Effector memory CD4-positive, alpha-beta T cell (primary cell): ENCODE results near the gene NOM1.

Experiments
- DNase-seq, 3 donors: peaks; one replicate each; pipeline ENCODE4 v3.0.0-alpha.2; 2020
- H3K27ac ChIP-seq: 2 replicates; pipeline ENCODE4 v1.7.0; 2013; ENCODE audit warnings: mild to moderate bottlenecking, low read length, moderate library complexity; ENCODE audit not compliant: insufficient read depth, poor library complexity, severe bottlenecking
- H3K27me3 ChIP-seq: replicated peaks from 2 replicates; pipeline ENCODE4 v1.7.0; 2013; ENCODE audit warnings: mild to moderate bottlenecking, low read length; ENCODE audit not compliant: insufficient read depth, control insufficient read depth, poor library complexity, severe bottlenecking
- H3K36me3 ChIP-seq: 2 replicates; pipeline ENCODE4 v1.7.0; 2013; ENCODE audit warnings: mild to moderate bottlenecking, low read length, moderate library complexity; ENCODE audit not compliant: control insufficient read depth, insufficient read depth
- H3K4me1 ChIP-seq: 2 replicates; pipeline ENCODE4 v1.7.0; 2013; ENCODE audit warnings: low read length, mild to moderate bottlenecking; ENCODE audit not compliant: control insufficient read depth, insufficient read depth, poor library complexity, severe bottlenecking
- H3K4me3 ChIP-seq: 2 replicates; pipeline ENCODE4 v1.7.0; 2013; ENCODE audit warnings: low read length, low read depth, mild to moderate bottlenecking; ENCODE audit not compliant: insufficient read depth, poor library complexity, severe bottlenecking
- H3K9me3 ChIP-seq: 2 replicates; pipeline ENCODE4 v1.7.0; 2013; ENCODE audit warnings: mild to moderate bottlenecking, low read length, moderate library complexity; ENCODE audit not compliant: control insufficient read depth

NOM1 gene

DNA sequence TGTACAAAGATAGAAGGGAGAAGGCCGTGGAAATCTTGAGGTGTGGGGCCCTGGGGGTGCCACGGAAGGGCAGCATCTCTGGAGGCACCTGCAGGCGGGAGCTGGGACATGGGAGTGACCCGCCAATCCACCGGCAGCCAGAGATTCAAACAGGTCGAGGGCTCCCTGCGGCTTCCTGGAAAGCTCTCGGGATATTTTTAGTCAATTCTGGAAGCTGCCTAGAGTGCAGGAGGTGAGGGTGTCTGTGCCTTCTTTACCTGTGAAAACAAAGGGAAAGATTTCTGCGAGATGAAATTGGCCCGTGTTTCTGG lies 44.4 kb downstream of the NOM1 start:
- Histone ChIP-seq H3K4me3 (no peak overlapping the region), H3K9me3 (no peaks in the 10 kb centered on the region), H3K36me3 (no peaks in the 10 kb centered on the region), H3K27me3 (peaks cover 4% of the 10 kb centered on the region), H3K27ac (no peak overlapping the region), H3K4me1 (no peaks in the 10 kb centered on the region)
- DNase-seq: no peak

DNA sequence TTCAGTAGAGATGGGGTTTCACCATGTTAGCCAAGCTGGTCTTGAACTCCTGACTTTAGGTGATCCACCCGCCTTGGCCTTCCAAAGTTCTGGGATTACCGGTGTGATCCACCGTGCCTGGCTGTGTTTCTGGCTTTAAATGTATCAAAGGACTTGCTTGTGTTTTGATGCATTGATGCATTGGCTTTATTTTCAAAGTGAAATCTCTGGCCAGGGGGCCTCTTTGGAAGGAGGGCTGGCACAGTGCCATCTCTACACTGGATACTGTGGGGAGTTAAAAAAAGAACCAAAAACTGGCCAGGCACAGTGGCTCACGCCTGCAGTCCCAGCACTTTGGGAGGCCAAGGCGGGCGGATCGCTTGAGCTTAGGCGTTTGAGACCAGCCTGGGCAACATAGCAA lies 44.9 kb downstream of the NOM1 start:
- no peaks in the 10 kb centered on the region for H3K9me3 ChIP-seq
- no peak for DNase-seq
- no peaks in the 10 kb centered on the region for H3K36me3 ChIP-seq
- H3K4me3 ChIP-seq: no peak overlapping the region
- peaks cover 10% of the 10 kb centered on the region for H3K27me3 ChIP-seq
- peaks cover 5% of the 10 kb centered on the region for H3K4me1 ChIP-seq
- H3K27ac ChIP-seq: no peak overlapping the region

DNA sequence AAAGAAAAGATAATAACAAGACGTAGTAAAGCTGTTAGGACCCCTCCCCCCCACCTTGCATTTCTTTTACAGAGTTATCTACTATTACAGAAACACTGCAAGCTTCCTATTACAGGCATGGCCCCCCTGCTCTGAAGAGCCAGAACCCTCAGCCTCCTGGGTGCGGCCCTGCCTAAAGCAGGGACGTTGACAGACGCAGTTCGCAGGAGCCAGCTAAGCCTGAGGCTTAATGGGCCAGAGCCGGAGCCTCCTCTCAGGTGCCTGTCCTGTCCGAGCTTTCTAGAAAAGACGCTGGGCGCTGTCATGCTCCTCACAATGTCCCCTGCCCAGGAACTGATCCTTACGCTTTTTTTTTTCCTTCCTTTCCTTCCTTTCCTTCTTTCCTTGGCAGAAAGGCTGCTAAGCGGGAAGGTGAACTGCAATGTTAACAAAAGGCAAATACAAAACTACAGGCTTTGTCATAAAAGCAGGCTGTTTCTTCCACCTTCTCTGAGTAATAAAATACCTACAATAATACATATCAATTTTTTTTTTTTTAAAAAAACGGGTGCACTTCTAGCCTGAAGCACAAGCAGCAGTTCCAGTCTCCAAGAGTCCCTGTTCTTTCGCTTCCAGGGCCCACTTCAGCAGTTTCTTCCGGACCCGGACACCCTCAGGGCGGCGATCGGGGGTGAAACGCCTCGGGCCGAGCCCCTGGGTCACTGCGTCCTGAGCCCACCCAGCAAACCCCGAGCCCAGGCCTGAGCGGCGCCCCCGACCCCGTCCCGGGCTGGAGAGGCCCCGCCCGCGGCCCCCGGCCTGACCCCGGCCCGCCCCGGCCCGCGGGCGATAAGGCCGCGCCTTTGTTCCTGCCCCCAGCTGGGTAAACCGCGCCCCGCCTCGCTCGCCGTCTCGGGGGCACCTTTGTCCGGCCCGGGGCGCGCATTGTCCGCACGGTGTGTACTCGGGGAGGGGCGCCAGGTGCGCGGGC lies 49.8 kb downstream of the NOM1 start:
- no peak overlapping the region for H3K27ac ChIP-seq
- no peak for DNase-seq
- peak overlapping the region; percentile 49 for H3K4me3 ChIP-seq
- H3K9me3 ChIP-seq: no peaks in the 10 kb centered on the region
- peaks cover 49% of the 10 kb centered on the region for H3K27me3 ChIP-seq
- H3K4me1 ChIP-seq: peaks cover 10% of the 10 kb centered on the region
- H3K36me3 ChIP-seq: no peaks in the 10 kb centered on the region

DNA sequence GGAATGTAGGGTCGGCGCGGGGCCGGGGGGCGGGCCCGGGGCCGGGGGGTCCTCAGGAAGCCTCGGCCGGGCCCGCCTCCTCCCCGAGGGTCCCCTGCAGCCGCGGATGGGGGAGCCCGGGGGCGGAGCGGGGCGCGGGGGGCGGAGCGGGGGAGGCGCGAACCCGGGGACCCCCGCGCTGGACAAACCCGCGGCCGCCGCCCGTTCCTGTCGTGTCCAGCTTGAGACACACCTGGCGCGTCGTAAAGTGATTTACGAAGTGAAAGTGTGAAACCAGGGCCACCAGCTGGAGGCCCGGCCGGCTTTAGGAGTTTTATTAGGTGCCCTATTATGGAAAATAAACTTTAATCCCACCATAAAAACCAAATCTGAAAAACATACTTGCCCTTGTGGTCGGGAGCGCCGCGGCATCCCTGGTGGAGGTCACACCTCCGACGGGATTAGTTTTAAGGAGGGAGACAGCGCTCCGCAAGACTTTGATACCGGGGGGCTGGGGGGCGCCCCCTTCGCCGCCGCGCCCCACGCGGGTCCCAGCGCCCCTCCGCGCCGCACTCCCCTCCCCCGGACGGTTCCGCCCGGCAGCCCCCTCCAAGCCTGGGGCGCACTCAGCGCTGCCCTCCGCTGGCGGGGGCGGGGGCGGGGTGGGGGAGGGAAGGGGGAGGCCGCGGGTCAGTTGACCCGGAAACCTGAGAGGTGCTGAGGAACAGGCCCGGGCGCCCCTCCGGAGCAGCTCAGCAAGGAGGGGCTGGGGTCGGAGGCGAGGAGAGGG lies 50.6 kb downstream of the NOM1 start:
- no peak for DNase-seq
- peak overlapping the region; percentile 49 for H3K4me3 ChIP-seq

DNA sequence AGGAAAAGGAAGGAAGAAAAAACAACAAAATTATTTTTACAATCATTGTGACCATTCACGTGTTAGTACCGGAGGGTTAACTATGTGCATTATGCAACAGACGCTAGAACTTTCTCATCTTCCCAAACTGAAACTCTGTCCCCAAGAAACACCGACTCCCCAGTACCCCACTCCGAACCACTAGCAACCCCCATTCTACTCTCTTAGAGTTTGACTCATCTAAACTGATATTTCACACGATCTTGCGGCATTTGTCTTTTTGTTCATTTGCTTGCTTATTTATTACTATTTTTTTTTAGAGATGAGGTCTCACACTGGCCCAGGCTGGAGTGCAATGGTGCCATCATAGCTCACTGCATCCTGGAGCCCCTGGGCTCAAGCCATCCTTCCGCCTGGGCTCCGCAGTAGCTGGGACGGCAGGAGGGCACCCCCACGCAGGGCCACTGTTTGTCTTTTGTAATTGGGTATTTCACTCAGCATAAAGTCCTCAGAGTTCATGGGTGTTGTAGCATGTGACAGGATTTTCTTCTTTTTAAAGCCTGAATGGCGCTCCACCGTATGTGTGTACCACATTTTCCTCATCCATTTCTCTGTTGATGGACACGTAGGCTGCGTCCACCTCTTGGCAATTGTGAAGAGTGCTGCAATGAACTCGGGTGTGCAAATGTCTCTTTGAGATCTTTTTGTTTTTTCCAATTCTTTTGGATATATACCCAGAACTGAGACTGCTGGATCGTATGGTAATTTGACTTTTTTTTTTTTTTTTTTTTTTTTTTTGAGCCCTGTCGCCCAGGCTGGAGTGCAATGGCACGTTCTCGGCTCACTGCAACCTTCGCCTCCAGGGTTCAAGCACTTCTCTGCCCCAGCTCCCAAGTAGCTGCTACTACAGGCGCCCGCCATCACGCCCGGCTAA lies 51.5 kb downstream of the NOM1 start:
- DNase-seq: no peak
- Histone ChIP-seq H3K27me3 (peaks cover 56% of the 10 kb centered on the region), H3K9me3 (no peaks in the 10 kb centered on the region), H3K4me3 (no peak overlapping the region), H3K27ac (no peak overlapping the region), H3K36me3 (no peaks in the 10 kb centered on the region), H3K4me1 (peaks cover 20% of the 10 kb centered on the region)

More for the DNA sequence above, 50.6 kb downstream of the NOM1 start:
- no peaks in the 10 kb centered on the region for H3K36me3 ChIP-seq
- peaks cover 16% of the 10 kb centered on the region for H3K4me1 ChIP-seq
- no peaks in the 10 kb centered on the region for H3K9me3 ChIP-seq
- peaks cover 56% of the 10 kb centered on the region for H3K27me3 ChIP-seq
- no peak overlapping the region for H3K27ac ChIP-seq

DNA sequence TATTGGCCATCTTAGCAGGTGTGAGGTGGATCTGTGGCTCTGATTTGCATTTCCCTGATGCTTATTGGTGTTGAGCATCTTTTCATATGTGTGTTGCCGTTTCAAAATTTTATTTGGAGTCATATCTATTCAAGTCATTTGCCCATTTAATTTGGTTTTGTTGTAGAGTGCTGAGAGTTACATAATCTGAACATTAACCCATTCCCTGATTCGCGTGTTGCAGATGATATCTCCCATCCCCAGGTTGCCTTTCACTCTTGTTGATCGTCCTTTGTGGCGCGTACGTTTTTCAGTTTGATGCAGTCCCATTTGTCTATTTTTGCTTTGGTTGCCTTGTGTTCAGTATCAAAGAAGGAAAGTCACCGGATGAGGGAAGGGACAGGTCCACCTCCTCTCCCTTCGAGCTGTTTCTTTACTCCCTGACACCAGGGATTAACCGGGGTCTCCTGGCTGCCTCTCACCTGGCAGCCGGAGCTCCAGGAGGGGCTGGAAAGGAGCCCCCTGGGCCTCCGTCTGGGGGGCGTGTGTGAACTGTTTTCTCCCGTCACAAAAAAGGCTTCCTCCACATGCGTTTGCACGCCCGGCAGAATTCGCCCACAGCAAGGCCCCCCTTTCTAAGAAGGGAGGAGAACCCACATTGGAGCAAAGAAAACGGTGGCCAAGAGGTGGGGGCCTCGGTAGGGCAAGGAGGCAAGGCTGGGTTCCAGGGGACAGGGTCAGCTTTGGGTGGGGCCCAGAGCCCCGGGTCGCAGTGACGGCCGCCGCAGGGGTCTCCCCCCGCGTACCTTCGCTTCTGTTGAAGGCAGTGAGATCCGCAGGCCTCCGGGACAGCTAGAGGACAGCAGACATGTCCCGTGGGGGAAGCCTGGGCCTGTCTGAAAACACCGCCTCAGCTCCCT lies 52.7 kb downstream of the NOM1 start:
- Histone ChIP-seq H3K36me3 (no peaks in the 10 kb centered on the region), H3K4me3 (no peak overlapping the region), H3K27me3 (peaks cover 56% of the 10 kb centered on the region), H3K4me1 (peaks cover 20% of the 10 kb centered on the region), H3K27ac (no peak overlapping the region), H3K9me3 (no peaks in the 10 kb centered on the region)
- no peak for DNase-seq

DNA sequence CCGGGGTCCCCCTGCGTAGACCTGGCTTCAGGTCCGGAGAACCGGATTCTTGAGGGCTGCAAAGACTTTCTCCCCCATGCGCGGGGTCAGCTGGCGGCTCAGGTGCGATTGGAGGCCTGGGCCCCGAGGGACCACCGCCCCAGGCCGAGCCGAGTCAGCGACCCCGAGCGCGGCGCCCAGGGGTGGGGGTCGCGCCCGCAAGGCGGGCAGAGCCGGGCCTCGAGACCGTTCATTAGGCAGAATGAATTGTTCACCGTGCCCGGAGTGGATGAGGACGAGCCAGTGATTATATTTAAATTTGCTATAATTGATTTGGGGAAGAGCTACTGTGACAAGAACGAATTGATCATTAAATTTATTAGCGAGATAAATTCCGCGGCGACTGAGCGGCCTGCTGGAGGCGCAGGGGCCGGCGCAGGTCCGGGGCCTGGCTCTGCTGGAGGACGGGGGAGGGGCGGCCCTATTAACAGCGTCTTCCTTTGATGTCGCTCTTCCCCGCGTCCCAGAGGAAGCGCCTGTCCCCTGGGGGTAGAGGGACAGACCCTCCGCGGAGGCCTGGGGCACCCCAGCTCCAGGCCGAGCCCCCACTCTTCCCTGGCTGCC lies 53.4 kb downstream of the NOM1 start:
- H3K27me3 ChIP-seq: peaks cover 57% of the 10 kb centered on the region
- no peak overlapping the region for H3K27ac ChIP-seq
- H3K36me3 ChIP-seq: no peaks in the 10 kb centered on the region
- no peak for DNase-seq
- no peak overlapping the region for H3K4me3 ChIP-seq
- no peaks in the 10 kb centered on the region for H3K9me3 ChIP-seq
- peaks cover 20% of the 10 kb centered on the region for H3K4me1 ChIP-seq

DNA sequence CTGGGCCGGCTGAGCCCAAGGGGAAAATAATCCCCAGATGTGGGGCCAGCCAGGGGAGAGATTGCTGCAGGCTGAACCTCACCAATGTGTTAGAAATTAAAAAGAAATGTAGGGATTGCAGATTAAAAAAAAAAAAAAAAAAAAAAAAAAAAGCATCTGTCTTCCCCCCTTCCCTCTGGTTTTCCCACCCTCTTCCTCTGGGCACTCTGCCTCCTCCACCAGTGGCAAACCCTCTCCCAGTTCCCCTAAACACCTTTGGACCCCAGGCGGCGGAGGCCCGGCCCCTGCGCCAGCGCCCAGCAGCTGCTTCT lies 53.9 kb downstream of the NOM1 start:
- no peak for DNase-seq
- Histone ChIP-seq H3K4me1 (peaks cover 20% of the 10 kb centered on the region), H3K4me3 (no peak overlapping the region), H3K9me3 (no peaks in the 10 kb centered on the region), H3K36me3 (no peaks in the 10 kb centered on the region), H3K27me3 (peaks cover 62% of the 10 kb centered on the region), H3K27ac (no peak overlapping the region)
